HG03442 (cell line): ENCODE data around the gene DBH.

Experiments used
- ATAC-seq: cut with Tn5 transposase; IDR thresholded peaks from one replicate; pipeline ENCODE4 v1.9.1; 2021; ENCODE audit warnings: mild to moderate bottlenecking, moderate library complexity; ENCODE audit not compliant: unreplicated experiment

The DBH gene

GRCh38 chr9:133641396-133641655, 5.2 kb downstream of the DBH start:
- no peak for ATAC-seq

GRCh38 chr9:133641861-133642595, 5.9 kb downstream of the DBH start:
- ATAC-seq: no peak

GRCh38 chr9:133642708-133643361, 6.7 kb downstream of the DBH start:
- no peak for ATAC-seq

GRCh38 chr9:133643362-133643755, 7.2 kb downstream of the DBH start:
- no peak for ATAC-seq

- no peak for ATAC-seq
Observed at GRCh38 chr9:133643978-133644760, 8.0 kb downstream of the DBH start.

- ATAC-seq: no peak
Observed at GRCh38 chr9:133645021-133645765, 9.0 kb downstream of the DBH start.

- ATAC-seq: no peak
Observed at GRCh38 chr9:133647148-133647547, 11.0 kb downstream of the DBH start.

- no peak for ATAC-seq
Observed at GRCh38 chr9:133647765-133648469, 11.8 kb downstream of the DBH start.

- no peak for ATAC-seq
Observed at GRCh38 chr9:133649194-133649593, 13.0 kb downstream of the DBH start.

- ATAC-seq: no peak
Observed at GRCh38 chr9:133650026-133650425, 13.9 kb downstream of the DBH start.

GRCh38 chr9:133653638-133654037, 17.5 kb downstream of the DBH start:
- no peak for ATAC-seq

- no peak for ATAC-seq
Observed at GRCh38 chr9:133654736-133655657, 18.8 kb downstream of the DBH start.

GRCh38 chr9:133655701-133656100, 19.5 kb downstream of the DBH start:
- ATAC-seq: no peak

- no peak for ATAC-seq
Observed at GRCh38 chr9:133656211-133657119, 20.3 kb downstream of the DBH start.

- no peak for ATAC-seq
Observed at GRCh38 chr9:133657120-133657661, 21.0 kb downstream of the DBH start.

GRCh38 chr9:133658442-133659431, 22.6 kb downstream of the DBH start:
- ATAC-seq: no peak

- no peak for ATAC-seq
Observed at GRCh38 chr9:133659516-133659915, 23.4 kb downstream of the DBH start.
